ENCODE data around the gene MAP1B.

The MAP1B gene

DNA sequence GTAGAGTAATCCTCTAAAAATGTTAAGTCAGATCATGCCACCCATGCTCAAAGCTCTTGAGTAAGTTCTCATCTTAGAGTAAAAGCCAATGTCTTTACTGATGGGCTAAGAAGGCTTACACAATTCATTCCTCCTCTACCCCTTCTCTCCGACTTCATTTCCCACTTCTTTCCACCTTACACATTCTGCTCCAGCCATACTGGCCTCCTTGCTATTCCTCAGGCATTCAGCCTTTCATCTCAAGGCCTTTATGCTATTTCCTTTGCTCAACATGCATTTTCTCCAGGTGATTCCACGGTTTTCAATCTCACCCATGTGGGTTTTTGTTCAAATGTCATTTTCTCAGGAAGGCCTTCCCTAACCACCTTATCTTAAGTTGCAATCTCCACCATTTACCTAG, 104.9 kb downstream of the MAP1B start:
- Histone ChIP-seq H3K79me2 (ENCODE audit: insufficient read depth, low read depth) (no peaks in the 10 kb centered on the region), H3K9ac (no peak overlapping the region), H4K20me1 (ENCODE audit: insufficient read depth) (no peaks in the 10 kb centered on the region), H3K27me3 (ENCODE audit: insufficient read depth, low read depth) (no peaks in the 10 kb centered on the region), H3K4me2 (no peak overlapping the region), H3K27ac (no peak overlapping the region), H3K4me3 (IDR thresholded peaks at IDR 0.05; ENCODE audit: insufficient read depth, low read depth, low read length) (no peak overlapping the region), H3K36me3 (ENCODE audit: insufficient read depth) (no peaks in the 10 kb centered on the region), H3K4me1 (ENCODE audit: low read depth, poor library complexity, severe bottlenecking) (no peaks in the 10 kb centered on the region), H2AFZ (ENCODE audit: low read depth) (no peak overlapping the region)
- TF ChIP-seq CTCF (conservative IDR thresholded peaks at IDR 0.05; ENCODE audit: low read depth, low read length), result no peak

DNA sequence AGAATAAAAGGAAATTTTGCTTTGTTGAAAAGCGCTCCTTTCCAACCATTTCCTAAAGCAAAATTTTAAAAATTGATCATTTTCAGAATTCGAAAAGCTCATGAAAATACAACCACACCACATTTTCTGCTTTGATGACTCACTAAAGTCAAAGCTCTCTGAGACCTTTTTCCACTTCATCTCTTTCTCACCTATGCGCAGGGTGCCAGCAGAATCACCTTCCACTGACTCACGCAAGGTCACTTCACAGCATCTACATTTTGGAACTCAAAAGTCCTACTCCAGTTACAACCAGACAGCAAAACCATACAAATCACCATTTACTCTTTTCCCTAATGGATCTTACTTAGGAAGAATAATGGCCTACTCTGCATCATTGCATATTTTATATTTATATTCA, 106.2 kb downstream of the MAP1B start:
- TF ChIP-seq CTCF (conservative IDR thresholded peaks at IDR 0.05; ENCODE audit: low read depth, low read length), result no peak
- Histone ChIP-seq H3K4me1 (ENCODE audit: low read depth, poor library complexity, severe bottlenecking) (no peaks in the 10 kb centered on the region), H2AFZ (ENCODE audit: low read depth) (no peak overlapping the region), H3K36me3 (ENCODE audit: insufficient read depth) (peaks cover 3% of the 10 kb centered on the region; the same call in 1 of the 2 replicates), H3K27me3 (ENCODE audit: insufficient read depth, low read depth) (no peaks in the 10 kb centered on the region), H3K9ac (no peak overlapping the region), H3K27ac (no peak overlapping the region), H3K4me2 (no peak overlapping the region), H3K79me2 (ENCODE audit: insufficient read depth, low read depth) (no peaks in the 10 kb centered on the region), H3K4me3 (IDR thresholded peaks at IDR 0.05; ENCODE audit: insufficient read depth, low read depth, low read length) (no peak overlapping the region), H4K20me1 (ENCODE audit: insufficient read depth) (no peaks in the 10 kb centered on the region)

- no peak for TF ChIP-seq CTCF (conservative IDR thresholded peaks at IDR 0.05; ENCODE audit: low read depth, low read length)
Observed at GRCh38 chr5:72214168-72214567, 106.9 kb downstream of the MAP1B start.

GRCh38 chr5:72216756-72217155, 109.5 kb downstream of the MAP1B start:
- Histone ChIP-seq H3K4me2 (no peak overlapping the region), H3K9ac (no peak overlapping the region), H3K36me3 (ENCODE audit: insufficient read depth) (peaks cover 13% of the 10 kb centered on the region; the same call in 1 of the 2 replicates), H3K79me2 (ENCODE audit: insufficient read depth, low read depth) (no peaks in the 10 kb centered on the region), H2AFZ (ENCODE audit: low read depth) (no peak overlapping the region), H4K20me1 (ENCODE audit: insufficient read depth) (peaks cover 5% of the 10 kb centered on the region; the same call in 1 of the 2 replicates), H3K4me1 (ENCODE audit: low read depth, poor library complexity, severe bottlenecking) (peaks cover 16% of the 10 kb centered on the region), H3K4me3 (IDR thresholded peaks at IDR 0.05; ENCODE audit: insufficient read depth, low read depth, low read length) (no peak overlapping the region), H3K27ac (no peak overlapping the region), H3K27me3 (ENCODE audit: insufficient read depth, low read depth) (no peaks in the 10 kb centered on the region)
- no peak for TF ChIP-seq CTCF (conservative IDR thresholded peaks at IDR 0.05; ENCODE audit: low read depth, low read length)

More at GRCh38 chr5:72214168-72214567, 106.9 kb downstream of the MAP1B start:
- Histone ChIP-seq H4K20me1 (ENCODE audit: insufficient read depth) (no peaks in the 10 kb centered on the region), H3K79me2 (ENCODE audit: insufficient read depth, low read depth) (no peaks in the 10 kb centered on the region), H3K9ac (no peak overlapping the region), H3K4me3 (IDR thresholded peaks at IDR 0.05; ENCODE audit: insufficient read depth, low read depth, low read length) (no peak overlapping the region), H3K36me3 (ENCODE audit: insufficient read depth) (peaks cover 3% of the 10 kb centered on the region; the same call in 1 of the 2 replicates), H3K4me1 (ENCODE audit: low read depth, poor library complexity, severe bottlenecking) (no peaks in the 10 kb centered on the region), H3K4me2 (no peak overlapping the region), H2AFZ (ENCODE audit: low read depth) (no peak overlapping the region), H3K27me3 (ENCODE audit: insufficient read depth, low read depth) (no peaks in the 10 kb centered on the region), H3K27ac (no peak overlapping the region)
